ENCODE measurements around the gene CLDN16. TPM values are rescaled to one million over a fixed set of nuclear protein-coding genes. Genes with fewer than 3 reads are reported as not detected.

The CLDN16 gene
- total RNA-seq, 1 experiment from 2014 or later = 0.27 TPM

- DNase-seq = no peak
- TF ChIP-seq CTCF (IDR thresholded peaks at IDR 0.05; ENCODE audit: insufficient read depth in 1 of 2, low read depth in 1 of 2, low read length in 1 of 2, severe bottlenecking in 1 of 2, unreplicated experiment in 1 of 2) = no peak
- ChIA-PET CTCF (no interaction called here), POLR2A (no interaction called here)
- Mint-ChIP-seq H3K36me3 (ENCODE audit: insufficient read depth, unreplicated experiment) (peaks cover 7% of the 10 kb centered on the region), H3K4me1 (ENCODE audit: low read depth, unreplicated experiment) (no peaks in the 10 kb centered on the region), H3K9me3 (ENCODE audit: unreplicated experiment) (no peaks in the 10 kb centered on the region), H3K27ac (ENCODE audit: unreplicated experiment) (no peak overlapping the region), H3K27me3 (ENCODE audit: insufficient read depth, unreplicated experiment) (peaks cover 2% of the 10 kb centered on the region), H3K4me3 (ENCODE audit: unreplicated experiment) (no peak overlapping the region)
- Histone ChIP-seq H3K36me3 (ENCODE audit: control insufficient read depth, insufficient read depth, low read length) (no peaks in the 10 kb centered on the region), H3K9me3 (no peaks in the 10 kb centered on the region; the same call in 1 of the 2 replicates), H3K4me1 (no peaks in the 10 kb centered on the region; the same call in 1 of the 2 replicates), H3K27me3 (replicated peaks; ENCODE audit: control insufficient read depth, insufficient read depth, low read length) (no peaks in the 10 kb centered on the region), H3K4me3 (ENCODE audit: low read depth, low read length) (no peak overlapping the region)
- BruUV-seq (replicated peaks) = no TSS peak
- intact Hi-C loops (cut with micrococcal nuclease; ENCODE audit: unreplicated experiment) = loop anchor here (2.0 kb wide), 1 partner anchor 459 kb away; no protein-coding TSS in a partner anchor
Measured at GRCh38 chr3:190425833-190426232, 37.9 kb downstream of the CLDN16 start.

- ChIA-PET CTCF (no interaction called here), POLR2A (no interaction called here)
- Mint-ChIP-seq H3K27ac (ENCODE audit: unreplicated experiment) (no peak overlapping the region), H3K9me3 (ENCODE audit: unreplicated experiment) (no peaks in the 10 kb centered on the region), H3K36me3 (ENCODE audit: insufficient read depth, unreplicated experiment) (peaks cover 7% of the 10 kb centered on the region), H3K4me1 (ENCODE audit: low read depth, unreplicated experiment) (no peaks in the 10 kb centered on the region), H3K27me3 (ENCODE audit: insufficient read depth, unreplicated experiment) (peaks cover 2% of the 10 kb centered on the region), H3K4me3 (ENCODE audit: unreplicated experiment) (no peak overlapping the region)
- no peak for TF ChIP-seq CTCF (IDR thresholded peaks at IDR 0.05; ENCODE audit: insufficient read depth in 1 of 2, low read depth in 1 of 2, low read length in 1 of 2, severe bottlenecking in 1 of 2, unreplicated experiment in 1 of 2)
- intact Hi-C loops (cut with micrococcal nuclease; ENCODE audit: unreplicated experiment) = no loop called here
- Histone ChIP-seq H3K4me3 (ENCODE audit: low read depth, low read length) (no peak overlapping the region), H3K27me3 (replicated peaks; ENCODE audit: control insufficient read depth, insufficient read depth, low read length) (no peaks in the 10 kb centered on the region), H3K36me3 (ENCODE audit: control insufficient read depth, insufficient read depth, low read length) (no peaks in the 10 kb centered on the region), H3K9me3 (no peaks in the 10 kb centered on the region; the same call in 1 of the 2 replicates), H3K4me1 (no peaks in the 10 kb centered on the region; the same call in 1 of the 2 replicates)
- no TSS peak for BruUV-seq (replicated peaks)
- no peak for DNase-seq
Measured at GRCh38 chr3:190426806-190427507, 39.0 kb downstream of the CLDN16 start.

GRCh38 chr3:190429681-190430080 lies 41.7 kb downstream of the CLDN16 start:
- no peaks in the 10 kb centered on the region; the same call in 1 of the 2 replicates for H3K9me3 ChIP-seq
- Mint-ChIP-seq H3K36me3 (ENCODE audit: insufficient read depth, unreplicated experiment) (peaks cover 1% of the 10 kb centered on the region), H3K4me3 (ENCODE audit: unreplicated experiment) (no peak overlapping the region), H3K27me3 (ENCODE audit: insufficient read depth, unreplicated experiment) (no peaks in the 10 kb centered on the region), H3K27ac (ENCODE audit: unreplicated experiment) (no peak overlapping the region), H3K4me1 (ENCODE audit: low read depth, unreplicated experiment) (no peaks in the 10 kb centered on the region), H3K9me3 (ENCODE audit: unreplicated experiment) (peaks cover 9% of the 10 kb centered on the region)
- ChIA-PET POLR2A (no interaction called here), CTCF (no interaction called here)
- intact Hi-C loops (cut with micrococcal nuclease; ENCODE audit: unreplicated experiment) = no loop called here
- H3K4me3 ChIP-seq (ENCODE audit: low read depth, low read length) = no peak overlapping the region
- H3K27me3 ChIP-seq (replicated peaks; ENCODE audit: control insufficient read depth, insufficient read depth, low read length) = no peaks in the 10 kb centered on the region
- BruUV-seq (replicated peaks) = no TSS peak
- no peak for DNase-seq
- no peak for TF ChIP-seq CTCF (IDR thresholded peaks at IDR 0.05; ENCODE audit: insufficient read depth in 1 of 2, low read depth in 1 of 2, low read length in 1 of 2, severe bottlenecking in 1 of 2, unreplicated experiment in 1 of 2)
- H3K36me3 ChIP-seq (ENCODE audit: control insufficient read depth, insufficient read depth, low read length) = no peaks in the 10 kb centered on the region
- no peaks in the 10 kb centered on the region; the same call in 1 of the 2 replicates for H3K4me1 ChIP-seq

Measured in Caco-2 (cell line).